Endometrial microvascular endothelial cells (primary cell): ENCODE data around the gene ZFP69B. TPM values are rescaled to one million over a fixed set of nuclear protein-coding genes. Genes with fewer than 3 reads are reported as not detected.

Source experiments
- in situ Hi-C: cut with HindIII; loops from 2 replicates; pipeline ENCODE4 v1.10.0; 2017; ENCODE audit warnings: low sequenced_read_pairs, low pct_unique_long_range_greater_than_20kb; ENCODE audit errors: inconsistent ontology term
- total RNA-seq: library from RNA; depleted of rRNA; stranded (reverse); fragments of >200 nt; gene quantifications from one replicate; pipeline ENCODE4 v1.2.3, GENCODE V29; 2015; ENCODE audit errors: inconsistent ontology term

ZFP69B gene
- 1.8 TPM for total RNA-seq

GRCh38 chr1:40449684-40450494, at the start of gene ZFP69B:
Gene ZFP69B (plus strand): TSS chr1:40450476. CDS start chr1:40450962, 486 bp downstream.
- in situ Hi-C loops = no loop called here

DNA sequence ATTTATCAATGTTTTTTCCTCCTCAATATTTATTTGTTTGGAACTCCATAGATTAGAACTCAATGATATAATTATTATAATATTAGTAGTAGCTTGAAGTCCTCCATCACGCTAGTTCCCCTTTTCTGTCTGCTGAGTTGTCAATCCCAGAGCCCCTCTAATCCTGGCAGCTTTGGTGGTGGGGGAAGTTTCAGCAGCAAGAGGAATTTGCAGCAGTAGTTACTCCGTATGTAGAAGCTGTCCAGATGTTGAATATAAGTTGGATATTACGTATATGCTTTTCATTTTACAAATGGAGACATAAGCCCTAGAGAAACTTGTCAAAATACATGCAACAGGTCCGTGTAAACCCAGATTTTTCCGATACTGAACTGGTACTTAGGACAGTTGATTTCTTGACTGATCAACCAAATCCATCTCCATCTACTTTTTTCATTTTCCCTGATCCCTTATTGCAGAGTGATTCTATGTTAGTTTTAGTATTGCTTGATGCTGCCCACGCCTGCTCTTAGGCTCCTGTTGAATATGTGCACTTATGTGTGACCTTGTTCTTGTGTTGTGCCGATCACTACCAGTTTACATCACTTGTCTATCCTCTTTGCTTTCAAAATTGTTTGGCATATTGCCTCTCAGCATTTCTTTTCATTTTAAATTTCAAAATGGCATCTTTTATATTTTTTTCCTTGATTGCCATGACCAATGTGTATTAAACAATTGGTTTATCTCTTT, 48.6 kb upstream of the ZFP69B start:
- in situ Hi-C loops = no loop called here

DNA sequence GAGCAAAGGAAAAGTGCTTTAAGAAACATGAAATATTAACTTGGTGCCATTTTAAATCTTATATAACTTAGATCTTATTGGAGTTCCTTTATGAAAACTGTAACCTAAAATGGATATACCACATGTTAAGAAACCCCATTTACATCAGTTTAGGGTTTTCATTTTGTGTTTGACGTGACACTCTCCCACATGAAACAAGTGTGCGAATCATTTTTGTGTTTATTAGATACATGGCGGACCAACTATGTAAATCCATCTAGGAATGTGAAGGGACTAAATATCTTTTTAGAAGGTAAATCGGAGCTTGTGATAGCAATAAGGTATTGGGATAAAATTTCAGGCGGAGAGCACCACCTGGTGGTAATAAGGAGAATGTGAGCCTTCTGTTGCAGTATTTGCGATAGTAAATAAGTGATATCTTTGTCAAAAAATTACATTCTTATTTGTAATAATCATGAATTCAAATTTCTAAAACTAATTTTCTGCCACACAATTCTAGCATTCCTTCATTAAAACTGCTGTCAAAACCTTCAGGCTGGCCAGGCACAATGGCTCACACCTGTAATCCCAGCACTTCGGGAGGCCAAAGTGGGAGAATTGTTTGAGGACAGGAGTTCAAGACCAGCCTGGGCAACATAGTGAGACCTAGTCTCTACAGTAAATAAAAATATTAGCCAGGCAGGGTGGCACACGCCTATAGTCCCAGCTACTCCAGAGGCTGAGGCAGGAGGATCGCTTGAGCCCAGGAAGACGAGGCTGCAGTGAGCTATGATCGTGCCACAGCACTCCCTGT, 45.4 kb upstream of the ZFP69B start:
- in situ Hi-C loops = no loop called here

DNA sequence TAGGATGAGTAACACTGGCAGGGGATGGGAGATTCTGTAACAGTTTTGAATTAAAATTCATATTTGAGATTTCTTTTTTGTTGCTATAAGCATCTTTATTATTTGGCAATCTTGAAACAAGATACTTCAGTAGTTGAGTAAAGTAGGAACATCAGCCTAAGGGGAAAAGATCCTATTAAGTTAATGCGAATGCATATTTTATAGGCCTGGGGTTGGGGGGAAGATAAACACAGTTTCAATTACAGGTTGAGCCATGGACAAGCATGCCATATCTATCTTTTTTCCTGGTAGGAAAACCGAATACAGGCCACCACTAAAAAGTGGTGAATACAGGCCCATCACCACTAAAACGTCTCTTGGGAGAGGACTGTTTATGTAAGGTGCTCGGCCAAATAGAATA, 44.5 kb upstream of the ZFP69B start:
- in situ Hi-C loops = no loop called here

DNA sequence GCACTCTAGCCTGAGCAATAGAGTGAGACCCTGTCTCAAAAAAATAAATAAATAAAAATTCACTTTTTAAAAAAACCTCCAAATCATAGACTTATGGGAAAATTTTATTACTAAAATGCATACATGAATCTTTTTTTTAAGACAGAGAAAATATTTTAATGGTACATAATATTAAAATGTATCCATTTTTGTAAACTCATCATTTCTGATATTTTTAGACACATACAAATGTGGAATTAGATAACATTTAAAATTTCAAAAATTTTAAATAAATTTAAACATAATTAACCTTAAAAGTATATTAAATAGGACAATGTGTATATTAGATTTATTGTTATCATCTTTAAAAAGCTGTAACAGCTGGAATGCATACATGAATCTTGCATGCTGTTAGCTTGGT, 42.8 kb upstream of the ZFP69B start:
- in situ Hi-C loops = no loop called here

DNA sequence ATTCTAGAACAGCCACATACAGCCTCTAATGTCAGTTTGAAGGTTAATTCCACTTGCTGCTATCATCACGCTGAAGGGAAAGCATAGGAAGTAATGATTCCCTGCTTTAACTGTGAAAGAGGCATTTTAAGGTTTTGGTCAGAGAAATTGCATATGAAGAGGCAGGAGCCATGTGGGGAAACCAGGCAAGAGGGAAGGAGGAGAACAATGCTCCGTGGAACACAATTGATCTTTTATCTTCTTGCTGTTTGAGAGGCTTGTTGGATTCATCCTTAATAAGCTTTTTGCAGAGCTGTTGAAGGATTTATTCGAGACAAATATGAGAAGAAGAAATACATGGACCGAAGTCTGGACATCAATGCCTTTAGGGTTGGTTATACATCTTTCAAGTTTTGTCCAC, 40.8 kb upstream of the ZFP69B start:
- in situ Hi-C loops = no loop called here

DNA sequence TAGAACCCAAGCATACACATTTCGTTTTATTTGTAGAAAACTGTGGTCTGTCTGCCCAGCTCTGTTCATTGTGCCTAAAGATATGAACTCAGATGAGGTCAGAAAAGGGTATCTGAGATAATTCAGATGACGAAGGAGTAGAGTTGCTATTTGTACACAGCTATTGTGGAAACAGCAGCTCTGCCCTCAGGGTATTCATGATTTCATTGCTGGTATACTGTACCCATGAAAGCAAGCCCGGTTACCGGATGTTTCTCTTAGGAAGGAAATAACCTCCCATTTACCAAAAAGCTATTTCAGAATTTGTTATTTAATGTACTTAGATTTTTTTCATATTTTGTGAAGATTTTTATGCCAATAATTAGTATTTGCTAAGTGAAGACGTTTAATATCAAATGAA, 39.0 kb upstream of the ZFP69B start:
- in situ Hi-C loops = no loop called here

DNA sequence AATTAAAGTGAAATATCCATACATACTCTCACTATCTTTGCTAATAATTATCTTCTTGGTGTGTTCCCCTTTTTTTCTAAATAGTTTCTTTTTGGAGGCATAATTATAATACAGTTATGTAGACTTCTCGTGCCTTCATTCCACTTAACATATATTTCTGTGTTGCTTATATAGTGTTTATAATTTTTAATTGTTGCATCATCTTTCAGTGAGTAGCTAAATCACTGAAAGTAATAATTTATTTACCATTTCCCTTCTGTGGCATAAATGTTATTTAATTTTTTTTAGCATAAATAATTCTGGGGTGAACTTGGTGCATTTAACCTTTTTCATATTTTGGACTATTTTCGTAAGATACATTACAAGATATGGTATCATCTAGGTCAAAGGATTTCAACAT, 38.4 kb upstream of the ZFP69B start:
- in situ Hi-C loops = no loop called here

- in situ Hi-C loops = no loop called here
These were observed 36.6 kb upstream of the ZFP69B start for GRCh38 chr1:40413527-40414252.

DNA sequence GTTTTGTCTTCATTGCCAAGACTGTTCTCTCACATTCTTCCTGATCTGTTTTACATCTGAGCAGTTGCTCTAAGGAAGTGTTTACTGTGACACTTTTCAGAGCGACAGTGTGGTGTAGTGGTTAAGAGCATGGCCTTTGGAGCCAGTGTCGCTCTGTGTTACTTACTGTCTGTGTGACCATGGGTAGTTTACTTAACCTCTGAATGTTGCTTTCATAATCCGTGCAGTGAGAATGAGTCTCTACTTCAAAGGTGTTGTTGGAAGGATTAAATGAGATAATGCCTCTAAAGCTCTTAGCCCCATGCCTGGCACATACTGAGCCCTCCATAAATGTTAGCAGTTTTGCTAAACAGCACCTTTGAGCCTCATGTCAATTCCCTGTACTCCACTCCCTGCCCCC, 35.9 kb upstream of the ZFP69B start:
- in situ Hi-C loops = no loop called here

- in situ Hi-C loops = no loop called here
These were observed 33.6 kb upstream of the ZFP69B start for GRCh38 chr1:40416709-40417108.

- in situ Hi-C loops = no loop called here
These were observed 28.6 kb upstream of the ZFP69B start for GRCh38 chr1:40421431-40422384.

DNA sequence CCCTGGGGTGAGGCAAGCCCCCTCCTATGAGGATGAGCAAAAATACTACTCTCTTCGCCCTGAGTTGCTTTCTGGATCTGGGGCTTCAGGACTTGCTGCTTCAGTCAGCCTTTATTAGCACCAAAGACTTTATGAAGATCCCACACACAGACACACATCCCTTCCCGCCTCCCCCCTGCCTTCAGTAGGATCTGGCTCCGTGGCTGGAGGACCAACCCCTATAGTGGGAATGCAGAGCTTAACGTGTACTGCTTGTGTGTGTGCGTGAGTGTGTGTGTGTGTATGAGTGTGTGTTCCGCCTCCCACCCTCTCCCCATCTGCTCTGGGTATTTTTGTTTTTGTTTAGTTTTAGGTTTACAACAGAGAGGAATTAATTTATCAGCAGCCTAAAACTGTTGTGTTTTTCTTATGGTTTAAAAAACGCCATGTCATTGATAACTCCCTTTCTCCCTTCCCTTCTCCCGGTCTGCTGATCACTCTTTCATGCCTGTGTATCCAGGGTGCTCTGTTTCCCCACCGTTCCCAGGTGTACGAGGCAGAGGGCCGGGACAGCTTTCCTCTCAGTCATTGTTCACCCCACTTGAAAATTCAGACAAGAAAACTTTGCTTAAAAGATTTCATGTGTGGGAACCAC, 27.5 kb upstream of the ZFP69B start:
- in situ Hi-C loops = no loop called here

DNA sequence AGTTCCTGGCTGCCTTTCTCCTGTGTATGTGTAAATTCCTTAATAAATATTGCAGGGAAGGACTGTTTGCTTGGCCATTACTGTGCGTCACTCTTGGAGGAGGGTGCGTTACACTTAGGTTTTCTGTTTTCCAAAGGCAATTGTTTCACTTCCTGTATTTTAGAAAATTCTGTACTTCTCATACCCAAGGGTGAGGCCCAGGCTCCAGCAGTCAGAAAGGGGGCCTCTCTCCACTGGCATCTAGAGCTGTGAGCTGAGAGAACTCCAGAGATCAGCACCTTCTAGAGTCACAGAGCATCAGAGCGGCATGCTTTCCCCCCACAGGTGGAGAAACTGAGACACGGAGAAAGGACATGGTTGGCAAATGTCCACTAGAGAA, 27.0 kb upstream of the ZFP69B start:
- in situ Hi-C loops = no loop called here

DNA sequence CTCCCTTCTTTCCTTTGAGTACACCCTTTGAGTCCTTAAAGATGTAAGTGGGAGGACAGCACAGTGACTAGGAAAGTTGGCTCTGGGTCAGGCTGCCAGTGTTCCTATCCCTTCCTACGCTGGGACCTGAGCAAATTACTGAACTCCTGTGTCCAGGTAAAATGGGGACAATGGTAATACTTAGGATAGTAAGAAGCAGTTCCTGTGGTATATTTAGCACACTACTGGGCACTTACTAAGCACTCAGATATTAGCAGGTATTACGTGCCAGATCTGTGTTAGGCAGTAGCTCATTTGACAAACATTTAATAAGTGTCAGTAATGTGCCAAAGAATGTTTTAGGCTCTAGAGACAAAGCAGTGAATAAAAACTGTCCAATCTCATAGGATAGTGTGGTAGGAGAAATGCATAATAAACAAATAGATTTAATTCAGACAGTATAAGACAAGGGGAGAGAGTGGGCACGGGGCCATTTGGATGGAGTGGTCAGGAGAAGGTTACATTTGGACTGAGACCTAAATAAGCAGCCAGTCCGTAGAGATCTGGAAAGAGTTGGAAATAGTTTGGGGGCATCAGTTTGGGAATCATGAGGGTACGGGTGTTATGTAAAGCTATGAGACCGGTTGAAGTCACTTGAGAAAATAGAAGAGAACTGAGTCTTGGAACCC, 26.2 kb upstream of the ZFP69B start:
- in situ Hi-C loops = no loop called here

DNA sequence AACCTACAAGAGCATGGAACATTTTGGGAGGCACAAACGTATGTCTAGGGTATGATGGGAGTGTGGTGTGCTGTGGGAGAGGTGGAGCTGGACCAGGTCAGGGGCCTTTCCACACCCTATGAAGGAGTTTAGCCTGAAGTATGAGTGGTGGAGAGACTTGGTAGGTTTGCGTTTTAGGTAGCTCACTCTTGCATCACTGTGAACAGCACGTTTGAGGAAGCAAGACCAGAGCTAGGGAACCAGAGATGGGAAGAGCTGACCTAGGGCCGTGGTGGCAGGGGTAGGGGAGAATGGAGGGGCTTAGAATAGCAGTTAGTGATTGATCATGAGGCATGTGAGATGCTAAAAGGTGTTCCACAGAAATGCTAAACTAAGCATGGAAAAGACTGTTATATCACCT, 25.1 kb upstream of the ZFP69B start:
- in situ Hi-C loops = no loop called here

DNA sequence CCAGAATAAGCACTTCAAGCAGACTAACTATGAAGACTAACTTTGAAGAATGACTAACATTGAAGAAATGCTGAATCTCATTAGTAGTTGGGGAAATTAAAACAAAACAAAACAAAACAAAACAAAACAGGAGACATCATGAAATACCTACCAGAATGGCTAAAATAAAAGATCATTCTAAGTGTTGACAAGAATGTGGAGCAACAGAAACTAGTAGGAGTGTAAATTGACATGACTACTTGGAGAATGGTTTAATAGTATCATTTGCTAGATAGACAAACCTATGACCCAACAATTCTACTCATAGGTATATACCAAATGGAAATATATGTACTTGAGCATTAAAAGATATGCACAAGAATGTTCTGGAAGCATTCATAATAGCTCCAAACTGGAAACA, 18.9 kb upstream of the ZFP69B start:
- in situ Hi-C loops = no loop called here
